Adrenal gland (tissue), 5 donors: ENCODE data around the gene KIF26B.

Experiments used
- CTCF ChIP-seq, 6 experiments: fragments of 450-650 bp in 4 of 6; fragments of 200-600 bp in 2 of 6; sonication (generic) in 1 of 6; IDR thresholded peaks; 1 replicate in 5 of 6; 2 replicates in 1 of 6; pipeline versions ENCODE4 v1.5.1 to v1.8.0; 2016 to 2021; ENCODE audit warnings: antibody characterized with exemption in 6 of 6, mild to moderate bottlenecking in 2 of 6, moderate library complexity in 1 of 6
- POLR2A ChIP-seq, 2 donors: fragments of 450-650 bp; IDR thresholded peaks; one replicate each; pipeline ENCODE4 v1.6.1; 2017; ENCODE audit warnings: antibody characterized with exemption in 2 of 2, mild to moderate bottlenecking in 2 of 2, moderate library complexity in 1 of 2
- donor health status: DM: no; HTN: no; CAD: no.

- TF ChIP-seq POLR2A (IDR thresholded peaks at IDR 0.05) (no peak), CTCF (IDR thresholded peaks at IDR 0.05) (no peak)
These were observed 36.0 kb upstream of the KIF26B start for GRCh38 chr1:245118806-245119205.
